Superior temporal gyrus (tissue), 1 donor: ENCODE data around the gene KIAA0040.

Experiments used
- DNase-seq: peaks from one replicate; pipeline ENCODE4 v3.0.0-alpha.2; 2016; ENCODE audit errors: extremely low spot score

Gene KIAA0040

DNA sequence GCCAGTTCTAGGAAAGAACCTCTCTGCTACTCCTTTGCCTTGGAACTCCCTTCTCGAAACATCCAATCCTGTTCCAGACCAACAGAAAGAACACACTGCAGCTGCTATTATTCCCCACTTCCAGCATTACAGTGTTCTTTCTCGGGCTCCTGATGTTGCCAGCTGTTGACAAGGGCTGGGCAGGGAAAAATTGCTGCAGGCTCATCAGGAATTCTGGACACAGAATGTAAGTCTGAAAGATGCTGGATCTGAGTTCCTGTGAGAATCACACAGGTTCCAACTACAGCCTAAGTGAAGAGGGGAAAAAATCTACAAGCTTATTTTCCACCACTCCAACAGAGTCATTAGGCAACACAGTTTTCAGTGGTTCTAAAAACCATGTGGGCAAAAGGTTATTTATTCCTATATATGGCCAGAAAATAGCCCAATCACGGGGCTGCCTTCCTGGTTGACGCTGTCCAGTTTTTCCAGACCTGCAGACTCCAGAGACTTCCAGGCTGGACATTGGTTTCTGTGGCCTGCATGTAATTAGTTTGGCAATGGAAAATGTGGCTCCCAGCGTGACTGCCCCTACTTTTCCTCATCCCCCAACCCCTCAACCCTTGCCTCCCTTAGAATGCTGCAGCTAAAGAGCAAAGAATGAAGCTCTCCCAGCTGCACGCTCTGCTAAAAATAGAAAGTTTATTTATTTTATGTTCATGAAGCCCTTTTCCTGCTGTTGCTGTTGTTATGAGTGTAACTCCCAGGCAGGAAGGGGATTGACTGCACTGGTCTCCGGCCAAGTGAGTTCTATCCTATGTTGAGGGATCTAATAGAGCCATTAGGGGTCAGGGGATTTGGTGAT lies 8.3 kb upstream of the KIAA0040 start:
- no peak for DNase-seq

DNA sequence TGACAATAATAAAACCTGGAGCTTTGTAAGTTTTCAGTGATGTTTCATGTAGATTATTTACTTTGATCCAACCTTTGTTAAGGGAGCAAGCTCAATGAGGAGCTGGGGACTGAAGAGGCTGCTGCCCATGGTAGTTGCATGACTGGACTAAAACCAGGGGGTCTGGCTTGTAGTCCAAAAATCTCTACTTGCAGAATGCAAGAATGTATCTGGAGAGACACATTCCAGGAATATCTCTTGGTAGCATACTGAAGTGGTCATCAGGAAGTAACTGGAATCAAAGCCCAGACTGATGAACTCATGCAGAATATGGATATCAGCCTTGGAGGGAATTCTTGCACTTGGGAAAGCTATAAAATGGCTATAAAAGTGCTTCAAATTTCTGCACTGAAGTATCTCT lies 5.8 kb upstream of the KIAA0040 start:
- DNase-seq: no peak

DNA sequence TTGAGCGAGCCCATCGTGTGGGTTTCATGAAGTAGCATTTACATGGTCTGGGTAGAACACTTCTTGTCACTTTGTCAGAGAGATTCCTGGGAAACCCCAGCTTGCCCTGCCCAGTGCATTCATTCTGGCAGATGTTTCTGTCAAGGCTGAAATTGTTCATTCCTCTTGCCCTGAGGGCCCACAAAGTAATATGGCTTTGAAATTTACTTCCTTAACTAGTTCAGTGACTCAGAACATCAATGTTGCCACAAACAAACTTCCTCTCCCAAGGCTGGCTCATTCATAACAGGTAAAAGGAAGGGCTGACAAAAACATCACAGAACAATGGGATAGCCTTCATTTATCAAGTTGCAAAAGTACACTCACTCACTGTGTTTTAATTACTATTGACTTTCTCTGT lies 5.0 kb upstream of the KIAA0040 start:
- no peak for DNase-seq

DNA sequence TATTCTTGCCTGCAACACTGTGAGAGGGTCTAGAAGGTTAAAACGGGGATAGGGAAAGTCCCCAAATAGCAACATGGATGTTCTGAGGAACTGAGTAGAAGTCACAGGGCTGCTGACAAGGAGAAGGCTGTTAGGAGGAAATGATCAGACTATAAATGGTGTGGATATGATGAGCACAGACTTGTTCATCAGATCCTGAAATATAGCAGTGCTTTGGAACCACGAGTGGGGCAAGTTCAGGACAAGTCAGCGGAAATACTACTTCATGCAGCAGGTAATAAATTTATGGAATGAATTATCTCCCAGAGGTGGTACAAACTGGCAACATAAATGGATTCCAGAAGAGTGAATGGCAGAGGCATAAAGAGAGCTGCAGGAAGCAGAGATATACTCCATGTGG lies 3.2 kb upstream of the KIAA0040 start:
- no peak for DNase-seq

DNA sequence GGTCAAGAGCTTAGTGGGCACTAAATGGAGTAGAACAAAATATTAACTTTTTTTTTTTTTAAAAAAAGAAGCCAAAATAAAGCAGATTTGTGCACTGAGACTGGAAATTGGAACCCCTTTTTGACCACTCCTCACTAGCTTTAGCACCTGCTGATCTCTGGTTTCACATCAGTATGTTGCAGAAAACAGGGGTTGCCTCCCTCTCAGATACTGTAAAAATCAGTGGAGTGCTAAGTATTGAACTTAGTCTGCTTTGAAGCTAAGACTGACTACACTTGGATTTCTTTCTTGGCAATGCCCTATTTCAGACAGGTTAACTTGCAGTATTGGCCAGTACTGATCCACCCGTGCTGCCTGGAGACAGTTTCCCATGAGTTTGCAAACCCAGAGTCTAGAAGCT lies 2.7 kb upstream of the KIAA0040 start:
- no peak for DNase-seq

DNA sequence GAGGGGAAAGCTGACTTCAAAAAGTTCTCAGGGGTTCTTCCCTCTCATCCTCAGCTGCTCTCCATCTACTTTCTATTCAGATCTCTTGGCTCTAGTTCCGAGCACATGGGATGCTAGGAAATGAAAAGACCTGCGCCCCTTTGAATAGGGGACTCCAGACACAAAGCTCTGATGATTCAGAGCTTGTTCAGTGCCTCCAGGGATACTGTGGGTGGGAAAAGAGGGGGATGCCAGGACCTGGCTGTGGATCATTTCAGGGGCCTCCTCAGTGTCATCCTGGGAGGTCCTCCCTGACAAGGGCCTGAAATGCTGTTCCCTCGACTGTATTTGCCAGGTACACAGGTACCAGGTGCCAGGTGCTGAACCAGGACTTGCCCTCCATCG lies 943 bp upstream of the KIAA0040 start:
- no peak for DNase-seq

DNA sequence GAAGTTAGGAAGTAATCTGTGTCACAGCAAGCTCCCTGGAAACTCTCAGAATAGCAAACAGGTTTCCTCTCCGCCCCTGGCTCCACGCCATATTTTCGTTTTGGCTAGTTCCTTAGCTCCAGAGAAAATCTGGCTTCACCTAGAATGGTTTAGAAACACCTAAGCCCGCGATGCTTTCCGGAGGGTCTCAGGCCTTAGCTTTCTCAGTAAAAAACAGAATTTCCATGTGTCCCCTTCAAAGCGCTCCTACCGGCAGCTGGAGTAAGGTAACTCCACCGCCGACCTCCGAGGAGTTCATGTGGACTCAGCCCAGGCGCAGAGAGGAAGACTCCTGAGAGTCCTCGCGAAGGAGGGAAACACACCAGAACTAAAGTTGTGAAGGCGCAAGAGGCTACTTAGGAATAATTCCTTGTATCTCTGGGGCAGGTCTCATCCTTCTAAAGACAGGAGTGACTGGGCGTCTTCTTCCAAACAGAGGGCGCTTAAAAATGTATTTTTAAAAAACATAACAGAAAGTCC lies 406 bp downstream of the KIAA0040 start:
- DNase-seq: no peak

DNA sequence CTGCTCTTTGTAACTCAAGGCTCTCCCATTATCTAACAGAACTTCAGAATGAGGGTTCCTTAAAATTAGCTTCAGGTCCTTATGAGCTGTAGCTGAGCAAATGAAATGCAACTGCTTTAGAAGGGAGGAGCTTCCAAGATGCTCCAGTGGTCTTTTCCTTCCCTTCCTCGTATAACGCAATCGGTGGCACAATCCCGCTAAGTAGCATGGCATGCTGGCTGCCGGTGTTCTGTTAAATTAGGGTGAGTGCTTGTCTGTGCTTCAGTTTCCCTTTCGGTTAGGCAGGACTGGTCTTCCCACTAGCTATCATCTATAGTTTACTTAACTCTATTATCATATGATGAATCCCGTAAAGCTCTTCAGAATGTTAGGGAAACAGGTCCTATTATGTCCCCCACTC lies 917 bp downstream of the KIAA0040 start:
- no peak for DNase-seq

DNA sequence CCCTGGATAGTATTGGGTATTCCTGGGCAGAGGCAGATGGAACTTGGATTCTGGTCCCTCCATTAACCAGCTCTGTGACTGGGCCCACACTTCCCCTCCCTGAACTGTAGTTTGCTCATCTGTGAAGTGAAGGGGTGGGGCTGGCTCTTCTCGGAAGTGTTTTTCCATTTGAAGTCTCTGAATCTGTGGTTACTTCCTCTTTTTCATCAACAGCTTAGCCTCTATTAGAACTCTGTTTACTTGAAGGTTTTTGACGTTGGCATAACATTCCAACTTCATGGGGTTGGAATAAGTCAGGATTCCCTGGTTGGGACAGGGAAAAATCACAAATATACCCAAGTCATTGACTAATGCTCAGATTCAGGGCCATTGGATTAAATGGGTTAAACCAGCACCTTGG lies 3.6 kb downstream of the KIAA0040 start:
- no peak for DNase-seq

DNA sequence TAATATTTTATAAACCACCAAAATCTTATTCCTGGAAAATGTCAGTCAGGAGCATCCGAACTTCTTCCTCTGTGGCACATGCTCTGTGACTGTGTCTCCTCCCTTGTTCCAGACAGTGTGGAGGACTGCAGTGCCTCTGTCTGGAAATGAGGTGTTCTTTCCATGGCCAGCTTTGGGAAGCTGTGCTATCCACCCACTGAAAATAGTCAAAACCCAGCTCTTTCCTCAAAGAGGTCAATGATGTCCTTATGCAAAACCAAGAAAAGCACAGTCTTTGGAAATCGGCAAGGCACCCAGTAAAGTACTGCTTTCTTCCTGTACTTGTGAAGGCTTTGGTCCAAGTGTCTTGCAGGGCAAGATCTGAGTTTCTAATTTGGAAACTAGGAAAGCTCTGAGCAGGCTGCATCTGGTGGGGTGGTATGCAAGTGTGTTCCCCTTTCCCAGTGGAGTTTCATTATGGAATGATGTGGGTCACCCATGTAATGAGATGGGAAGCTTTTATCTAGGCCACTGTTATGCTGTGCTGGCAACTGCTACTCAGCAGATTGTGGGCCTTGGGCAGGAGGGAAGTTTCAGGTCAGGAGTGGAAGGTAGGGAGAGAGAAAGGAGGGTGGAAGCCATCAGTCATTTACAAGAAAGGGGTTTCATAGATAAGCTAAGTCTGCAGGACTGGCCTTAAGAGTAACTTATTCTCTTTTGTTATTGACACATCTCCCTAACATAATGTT lies 6.0 kb downstream of the KIAA0040 start:
- DNase-seq: no peak

DNA sequence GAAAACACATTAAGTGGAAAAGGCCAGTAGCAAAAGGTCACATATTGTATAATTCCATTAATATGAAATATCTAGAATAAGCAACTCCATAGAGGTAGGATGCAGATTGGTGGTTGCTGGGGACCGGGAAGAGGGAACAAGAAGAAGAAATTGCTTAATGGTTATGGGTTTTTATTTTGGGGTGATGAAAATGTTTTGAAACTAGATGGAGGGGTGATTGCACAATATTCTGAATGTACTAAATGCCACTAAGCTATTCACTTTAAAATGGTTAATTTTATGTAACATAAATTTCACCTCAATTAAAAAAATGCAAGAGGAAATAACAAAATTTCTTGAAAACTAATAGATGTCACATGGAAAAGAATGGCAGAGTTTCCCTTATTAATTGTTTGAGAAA lies 6.7 kb downstream of the KIAA0040 start:
- no peak for DNase-seq

DNA sequence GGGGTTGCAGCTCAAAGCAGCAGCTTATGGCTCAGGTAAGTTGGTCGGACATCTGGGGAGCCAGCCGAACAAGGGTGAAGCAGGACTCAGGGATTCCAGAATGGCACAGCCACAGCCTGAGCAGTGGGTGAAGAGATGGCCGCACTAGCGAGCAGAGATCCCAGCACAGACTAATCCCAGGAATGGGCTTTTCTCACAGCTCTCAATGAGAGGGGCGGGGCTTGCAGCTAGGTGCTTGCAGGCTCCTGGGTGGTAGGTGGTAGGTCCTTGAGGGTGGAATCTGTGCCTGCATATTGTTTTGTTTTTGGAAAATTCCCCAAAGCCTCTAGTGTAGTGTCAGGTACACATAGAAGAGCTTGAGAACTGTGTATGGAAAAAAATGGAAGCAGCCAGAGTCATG lies 9.0 kb downstream of the KIAA0040 start:
- DNase-seq: no peak

DNA sequence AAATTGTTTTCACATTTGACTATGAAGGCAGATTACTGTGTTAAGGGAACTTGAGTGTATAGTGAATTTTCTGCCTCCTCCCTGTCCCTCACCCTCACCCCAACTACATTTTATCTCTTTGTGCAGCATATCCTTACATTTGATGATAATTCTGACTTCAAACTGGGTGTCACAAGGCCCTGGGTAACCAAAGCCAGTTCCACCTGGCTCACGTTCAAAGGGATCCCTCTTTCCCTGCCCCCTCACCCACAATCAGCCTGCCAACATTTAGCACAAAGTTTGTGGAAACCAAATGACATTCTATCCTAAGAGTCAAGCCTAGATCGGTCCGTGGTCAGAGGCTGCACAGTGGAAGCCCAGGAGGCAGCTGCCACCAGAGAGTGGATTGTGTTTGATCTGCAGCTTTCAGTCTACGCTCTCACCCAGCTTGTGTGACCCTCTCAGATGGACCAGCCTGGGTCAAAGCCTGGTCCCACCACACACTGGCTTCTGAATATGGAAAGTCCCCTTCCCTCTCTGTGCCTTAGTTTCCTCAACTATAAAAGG lies 10.3 kb downstream of the KIAA0040 start:
- DNase-seq: no peak

DNA sequence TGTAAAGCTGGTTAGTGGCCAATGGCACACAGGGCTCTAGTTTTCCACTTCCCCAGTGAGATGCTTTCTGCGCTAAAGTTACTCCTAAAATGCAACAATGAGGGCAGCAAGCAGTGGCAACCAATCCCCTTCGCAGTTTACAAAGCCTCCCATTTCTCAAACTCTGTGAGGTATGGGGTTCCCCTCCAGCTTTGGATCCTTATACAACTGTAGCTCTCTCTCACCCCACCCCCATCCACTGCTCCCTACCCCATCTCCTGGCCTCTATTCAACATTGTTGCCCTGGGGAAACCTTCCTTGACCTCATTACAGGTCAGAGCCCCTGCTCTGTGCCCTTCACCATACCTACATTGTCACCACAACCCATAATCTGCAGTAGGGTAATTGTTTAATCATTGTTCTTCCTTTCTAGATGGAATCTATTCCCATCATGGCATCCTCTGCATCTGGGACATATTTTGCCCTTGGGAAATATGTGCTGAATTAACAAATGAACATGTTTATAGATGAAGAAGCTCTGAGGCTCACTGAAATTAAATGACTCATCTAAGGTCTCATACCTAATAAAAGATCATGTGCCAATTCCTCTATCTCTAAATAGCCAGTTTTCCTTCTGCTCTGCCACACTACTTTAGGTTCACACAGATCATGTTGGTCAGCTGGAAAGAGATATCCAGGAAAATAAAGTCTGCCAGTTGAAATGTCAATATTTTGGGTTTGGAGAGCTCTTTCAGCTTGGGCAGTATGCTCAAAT lies 12.6 kb downstream of the KIAA0040 start:
- DNase-seq: no peak

DNA sequence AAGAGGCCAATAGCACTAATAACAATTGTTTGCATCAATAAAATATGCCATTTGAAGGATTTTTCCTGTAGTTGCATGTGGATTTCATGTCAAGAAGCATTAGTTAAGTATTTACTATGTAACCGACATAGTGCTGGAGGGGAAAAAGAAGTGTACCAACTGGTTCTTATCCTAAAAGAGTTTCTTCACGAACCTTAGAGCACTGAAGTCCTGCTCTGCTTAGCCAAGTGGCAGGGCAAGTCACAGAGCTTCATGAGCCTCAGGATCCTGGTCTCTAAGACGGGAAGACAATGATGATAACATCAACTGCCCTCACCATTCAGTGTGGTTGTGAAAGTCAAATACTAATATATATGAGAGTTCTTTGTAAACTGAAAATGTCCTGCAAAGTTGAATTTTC lies 14.1 kb downstream of the KIAA0040 start:
- DNase-seq: no peak

DNA sequence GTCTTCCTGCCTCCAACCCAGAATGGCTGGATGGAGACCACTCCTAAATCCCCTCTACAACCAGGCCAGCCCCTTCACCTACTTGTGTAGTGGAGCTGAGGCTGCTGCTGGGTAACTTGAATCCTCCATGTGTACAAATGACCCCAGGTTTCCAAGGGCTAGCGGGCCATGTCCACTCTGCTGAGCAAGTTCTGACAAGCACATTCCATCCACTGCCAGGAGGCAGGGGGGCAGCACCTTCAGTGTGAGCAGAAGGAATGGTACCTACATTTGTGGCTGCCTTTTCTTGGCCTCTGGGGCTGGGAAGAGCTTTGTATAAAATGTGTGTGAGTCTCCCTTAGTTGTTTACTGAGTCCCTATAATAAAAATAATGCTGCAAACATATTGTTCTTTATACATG lies 14.5 kb downstream of the KIAA0040 start:
- DNase-seq: no peak

DNA sequence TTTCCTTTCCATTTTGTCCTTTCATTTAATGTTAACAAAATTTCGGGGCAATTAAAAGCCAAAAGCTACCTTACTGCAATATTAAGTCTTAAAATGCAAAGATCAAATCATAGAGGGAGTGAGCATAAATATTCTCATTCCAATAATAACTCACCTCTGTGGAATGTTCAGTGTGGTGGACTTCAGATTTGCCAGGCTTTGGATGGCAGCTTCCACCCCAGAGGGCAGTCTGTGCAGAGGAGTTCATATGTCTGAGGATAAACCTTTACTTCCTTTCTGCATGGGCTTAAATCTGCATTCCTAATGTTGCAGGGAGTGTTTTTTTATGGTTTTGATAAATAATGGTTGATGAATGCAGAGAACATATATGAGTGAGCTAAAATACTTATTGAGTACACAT lies 16.3 kb downstream of the KIAA0040 start:
- no peak for DNase-seq

DNA sequence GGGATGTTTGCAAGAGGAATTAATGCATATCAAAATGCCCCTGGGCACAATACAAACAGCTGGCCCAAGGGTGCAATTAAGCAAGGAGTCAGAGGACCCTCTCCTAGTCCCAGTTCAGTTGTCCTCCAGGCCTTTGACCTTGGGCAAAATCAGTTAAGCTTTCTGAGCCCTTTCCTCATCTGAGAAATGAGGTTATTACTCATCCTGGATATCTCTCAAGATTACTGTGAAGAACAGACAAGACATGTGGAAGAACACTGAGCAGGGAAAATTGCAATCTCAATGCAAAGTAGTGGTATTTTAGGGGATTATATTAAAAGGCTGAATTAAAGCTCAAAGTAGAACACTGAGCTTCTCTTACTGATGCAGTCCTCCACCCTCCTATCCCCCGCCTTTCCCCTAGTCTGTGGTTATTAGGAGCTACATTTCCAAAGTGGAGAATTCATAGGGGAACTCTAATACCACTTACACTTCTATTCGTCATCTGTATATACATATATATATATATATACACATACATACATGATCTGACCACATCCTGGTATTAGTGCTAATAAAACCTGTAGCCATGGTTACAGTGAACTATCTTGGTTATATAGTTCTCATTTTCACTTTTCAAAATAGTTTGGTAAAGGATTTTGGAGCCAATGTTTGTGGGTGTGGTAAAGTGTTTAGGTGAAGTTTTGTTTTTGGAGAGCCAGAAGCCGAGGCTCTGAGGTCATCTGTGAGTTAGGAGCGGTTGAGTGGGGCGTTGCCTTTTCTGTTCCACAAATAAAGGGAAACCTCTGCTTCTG lies 18.1 kb downstream of the KIAA0040 start:
- DNase-seq: no peak

DNA sequence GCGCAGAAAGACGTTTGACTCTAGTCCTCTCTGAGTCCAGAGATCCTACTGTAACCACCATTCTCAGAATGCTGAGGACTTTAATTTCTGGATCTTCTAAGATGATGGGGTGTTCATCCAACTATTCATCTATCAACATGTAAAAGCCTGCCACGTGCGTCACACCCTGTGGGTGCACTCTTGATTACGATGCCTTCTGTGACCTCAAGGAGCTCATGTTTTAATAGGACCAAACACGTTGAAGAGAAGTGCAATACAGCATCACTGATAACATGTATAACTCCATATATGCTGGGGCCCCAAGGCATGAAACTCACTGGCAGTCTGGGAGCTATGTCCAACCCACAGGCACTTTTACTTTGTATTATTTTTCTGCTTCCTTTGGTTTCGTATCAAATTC lies 19.0 kb downstream of the KIAA0040 start:
- no peak for DNase-seq

DNA sequence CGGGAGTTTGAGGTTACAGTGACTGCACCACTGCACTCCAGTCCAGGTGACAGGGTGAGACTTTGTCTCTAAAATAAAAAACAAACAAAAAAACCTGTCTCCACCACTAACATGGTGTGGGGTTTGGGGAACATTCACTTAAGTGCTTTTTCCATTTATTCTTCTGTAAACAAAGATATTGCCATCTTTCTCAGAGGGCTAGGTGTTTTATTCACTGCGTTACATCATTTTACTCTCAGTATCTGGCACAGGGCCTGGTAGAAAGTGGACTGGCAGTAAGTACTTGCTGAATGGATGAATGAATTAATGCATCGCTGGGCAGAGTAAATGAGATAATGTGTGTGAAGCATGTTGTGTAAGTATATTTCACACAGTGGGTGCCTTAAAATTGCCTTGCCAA lies 20.1 kb downstream of the KIAA0040 start:
- no peak for DNase-seq
